Endothelial cell of hepatic sinusoid (primary cell): Measurements from ENCODE around the gene ALDH3B1.
"Not testable (repeated sequence)": the region's sequence is repeated elsewhere in the genome, so short reads cannot be mapped to it uniquely, and the experiment has no call there.

Experiments
- in situ Hi-C: cut with HindIII; loops from 2 replicates; pipeline ENCODE4 v1.10.0; 2017; ENCODE audit warnings: low sequenced_read_pairs

Gene ALDH3B1, protein sequence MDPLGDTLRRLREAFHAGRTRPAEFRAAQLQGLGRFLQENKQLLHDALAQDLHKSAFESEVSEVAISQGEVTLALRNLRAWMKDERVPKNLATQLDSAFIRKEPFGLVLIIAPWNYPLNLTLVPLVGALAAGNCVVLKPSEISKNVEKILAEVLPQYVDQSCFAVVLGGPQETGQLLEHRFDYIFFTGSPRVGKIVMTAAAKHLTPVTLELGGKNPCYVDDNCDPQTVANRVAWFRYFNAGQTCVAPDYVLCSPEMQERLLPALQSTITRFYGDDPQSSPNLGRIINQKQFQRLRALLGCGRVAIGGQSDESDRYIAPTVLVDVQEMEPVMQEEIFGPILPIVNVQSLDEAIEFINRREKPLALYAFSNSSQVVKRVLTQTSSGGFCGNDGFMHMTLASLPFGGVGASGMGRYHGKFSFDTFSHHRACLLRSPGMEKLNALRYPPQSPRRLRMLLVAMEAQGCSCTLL

DNA sequence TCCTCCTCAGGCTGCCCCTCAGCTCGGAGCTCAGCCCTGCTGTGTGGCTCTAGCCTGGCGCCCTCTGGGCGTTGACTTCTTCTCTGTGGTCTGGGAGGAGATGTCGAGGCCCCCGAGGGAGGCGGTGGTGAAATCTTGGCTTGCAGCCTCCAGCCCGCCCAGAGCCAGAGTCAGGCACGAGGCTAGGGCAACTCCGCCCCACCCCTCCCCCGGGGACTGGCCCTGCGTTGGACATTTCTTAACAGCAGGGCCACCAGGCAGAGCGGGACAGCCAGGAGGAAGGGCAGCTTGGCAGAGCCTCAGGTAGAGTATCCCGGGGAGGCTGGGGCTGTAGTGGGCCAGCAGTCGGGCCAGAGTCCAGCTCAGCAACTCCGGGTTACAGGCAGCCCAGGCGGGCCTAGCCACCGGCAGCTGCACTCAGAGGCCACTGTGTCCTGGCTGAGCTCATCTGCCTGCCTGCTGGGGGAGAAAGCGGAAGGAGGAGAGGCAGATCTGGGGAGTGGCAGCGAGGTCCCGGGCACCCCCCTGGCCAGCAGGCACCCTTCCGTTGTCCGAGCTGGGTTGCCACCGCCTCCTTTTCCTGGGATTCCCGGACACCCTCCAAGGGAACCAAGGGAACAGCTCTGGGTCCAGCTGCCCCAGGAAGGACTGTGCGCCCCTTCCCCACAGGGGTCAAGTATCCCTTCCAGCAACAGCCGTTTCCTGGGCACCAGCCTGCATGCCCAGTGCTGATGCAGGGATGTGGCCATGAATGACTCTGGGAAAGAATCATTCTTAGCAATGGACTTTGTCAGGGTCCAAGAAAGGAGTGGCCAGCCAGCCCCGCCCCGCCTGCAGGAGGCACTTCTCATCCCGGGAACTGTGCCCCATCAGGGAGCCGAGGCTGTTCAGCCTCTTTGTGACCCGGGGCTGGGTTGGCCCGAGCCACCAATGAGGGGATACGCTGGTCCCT, at the start of gene ALDH3B1:
Gene ALDH3B1, plus strand, starts transcription at position 238 of the 952 bp plus-strand sequence. CDS start 4,971 bp downstream, outside the sequence.
- in situ Hi-C loops = no loop called here

- in situ Hi-C loops = not testable (repeated sequence)
Measured at GRCh38 chr11:67963217-67963616, 46.9 kb upstream of the ALDH3B1 start.

GRCh38 chr11:67963879-67964278, 46.2 kb upstream of the ALDH3B1 start:
- in situ Hi-C loops = not testable (repeated sequence)

- in situ Hi-C loops = not testable (repeated sequence)
Measured at GRCh38 chr11:67964746-67965145, 45.4 kb upstream of the ALDH3B1 start.

DNA sequence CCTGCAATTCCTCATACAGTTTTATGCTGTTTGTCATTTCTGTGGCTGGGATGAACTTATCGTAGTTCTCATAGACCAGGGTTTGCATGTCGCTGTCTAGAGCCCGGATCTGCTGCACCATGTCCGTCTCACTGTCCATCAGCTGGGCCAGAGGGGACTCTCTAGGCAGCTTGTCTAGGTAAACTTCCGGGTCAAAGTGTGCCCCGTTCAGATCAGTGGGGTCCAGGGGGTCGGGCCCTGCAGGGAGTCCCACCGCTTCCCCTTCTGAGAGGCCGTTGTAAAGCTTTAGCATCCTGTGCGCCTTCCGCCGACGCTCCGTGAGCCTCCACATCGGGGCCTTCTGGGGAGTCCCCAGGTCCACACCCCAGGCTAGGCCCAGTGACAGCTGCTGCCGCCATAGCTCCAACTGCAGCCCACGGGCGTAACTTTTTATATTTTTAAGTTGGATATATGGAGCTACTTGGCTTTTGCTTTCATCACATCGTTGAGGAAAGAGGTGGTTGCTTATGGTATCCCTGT, 44.2 kb upstream of the ALDH3B1 start:
- in situ Hi-C loops = not testable (repeated sequence)

GRCh38 chr11:67974746-67975145, 35.4 kb upstream of the ALDH3B1 start:
- in situ Hi-C loops = not testable (repeated sequence)

- in situ Hi-C loops = not testable (repeated sequence)
Measured at GRCh38 chr11:67978766-67979418, 31.2 kb upstream of the ALDH3B1 start.

- in situ Hi-C loops = not testable (repeated sequence)
Measured at GRCh38 chr11:67981226-67981625, 28.9 kb upstream of the ALDH3B1 start.

DNA sequence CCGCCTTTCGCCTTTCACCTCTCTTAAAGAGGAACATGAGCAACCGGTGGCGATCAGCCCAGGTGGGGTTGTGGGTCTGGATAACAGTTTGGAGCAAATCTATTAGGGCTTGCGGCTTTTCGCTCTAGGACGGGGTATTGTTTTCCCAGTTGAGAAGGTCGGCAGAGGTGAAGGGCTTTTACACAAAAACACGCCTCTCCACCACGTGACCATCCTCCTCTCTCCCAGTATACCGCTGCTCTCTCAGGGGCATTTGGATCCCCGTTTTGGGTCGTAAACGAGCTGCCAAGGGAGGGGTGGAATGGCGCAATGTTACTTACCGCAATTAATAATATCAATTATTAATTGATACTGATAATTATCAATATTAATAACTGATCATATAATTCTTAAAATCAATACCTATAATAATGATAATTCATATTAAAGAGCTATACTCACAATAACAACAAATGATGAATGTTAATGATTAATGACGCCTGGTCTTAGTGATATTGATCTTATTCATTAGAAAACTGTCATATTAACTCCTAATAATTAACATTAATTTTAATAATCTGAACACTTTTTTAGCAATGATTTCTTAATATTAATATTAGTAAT, 27.8 kb upstream of the ALDH3B1 start:
- in situ Hi-C loops = not testable (repeated sequence)

DNA sequence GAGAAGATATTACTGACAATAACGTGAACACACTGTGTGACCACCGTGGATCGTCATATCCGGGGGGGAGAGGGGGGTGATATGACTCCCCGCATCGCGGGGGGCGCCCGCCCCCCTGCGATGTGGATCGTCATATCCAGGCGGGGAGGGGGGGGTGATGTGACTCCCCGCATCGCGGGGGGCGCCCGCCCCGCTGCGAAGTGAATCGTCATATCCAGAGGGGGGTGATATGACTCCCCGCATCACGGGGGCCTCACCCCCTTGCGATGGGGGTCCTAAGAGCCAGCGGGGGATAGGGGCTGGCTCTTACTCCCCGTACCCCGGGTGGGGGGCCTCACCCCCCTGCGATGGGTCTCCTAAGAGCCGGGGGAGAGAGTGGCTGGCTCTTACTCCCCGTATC, 26.2 kb upstream of the ALDH3B1 start:
- in situ Hi-C loops = no loop called here

- in situ Hi-C loops = not testable (repeated sequence)
Measured at GRCh38 chr11:67985302-67985701, 24.8 kb upstream of the ALDH3B1 start.

DNA sequence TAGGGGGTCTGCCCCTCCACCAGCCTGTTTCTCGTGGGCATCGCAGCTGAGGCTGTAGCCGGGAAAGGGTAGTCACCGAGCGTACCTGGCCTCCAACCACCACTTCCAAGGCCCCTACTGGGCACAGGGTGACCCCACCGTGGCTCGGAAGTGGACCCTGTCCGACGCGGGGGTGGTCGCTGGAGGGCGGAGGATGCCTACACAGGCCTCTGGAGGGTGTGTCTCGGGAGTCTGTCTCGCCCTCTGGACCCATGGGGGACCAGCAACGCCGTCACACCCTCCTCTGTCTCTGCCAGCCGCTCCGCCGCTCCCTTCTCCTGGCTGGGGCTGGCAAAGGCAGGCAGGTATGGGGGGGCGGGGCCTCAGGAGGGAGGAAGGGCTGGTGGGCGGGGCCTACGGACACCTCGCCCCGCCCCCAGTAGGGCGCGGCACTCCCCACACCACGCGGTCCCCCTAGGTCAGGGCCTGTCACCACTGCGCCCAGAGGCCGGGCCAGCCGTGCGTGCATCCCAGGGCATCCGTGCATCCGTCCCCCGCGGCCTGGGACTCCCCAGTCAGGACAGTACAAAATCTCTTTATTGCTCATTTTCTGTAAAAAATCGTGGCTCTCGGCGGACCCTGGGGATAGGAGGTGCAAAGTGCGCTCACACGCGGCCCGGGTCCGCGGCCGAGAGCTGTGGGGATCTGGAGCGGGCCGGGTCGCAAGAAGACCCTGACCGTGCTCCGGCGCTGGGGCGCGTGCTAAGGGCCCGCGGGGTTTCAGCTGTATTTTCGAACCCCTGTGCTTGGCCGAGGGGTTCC, 19.4 kb upstream of the ALDH3B1 start:
- in situ Hi-C loops = not testable (repeated sequence)

DNA sequence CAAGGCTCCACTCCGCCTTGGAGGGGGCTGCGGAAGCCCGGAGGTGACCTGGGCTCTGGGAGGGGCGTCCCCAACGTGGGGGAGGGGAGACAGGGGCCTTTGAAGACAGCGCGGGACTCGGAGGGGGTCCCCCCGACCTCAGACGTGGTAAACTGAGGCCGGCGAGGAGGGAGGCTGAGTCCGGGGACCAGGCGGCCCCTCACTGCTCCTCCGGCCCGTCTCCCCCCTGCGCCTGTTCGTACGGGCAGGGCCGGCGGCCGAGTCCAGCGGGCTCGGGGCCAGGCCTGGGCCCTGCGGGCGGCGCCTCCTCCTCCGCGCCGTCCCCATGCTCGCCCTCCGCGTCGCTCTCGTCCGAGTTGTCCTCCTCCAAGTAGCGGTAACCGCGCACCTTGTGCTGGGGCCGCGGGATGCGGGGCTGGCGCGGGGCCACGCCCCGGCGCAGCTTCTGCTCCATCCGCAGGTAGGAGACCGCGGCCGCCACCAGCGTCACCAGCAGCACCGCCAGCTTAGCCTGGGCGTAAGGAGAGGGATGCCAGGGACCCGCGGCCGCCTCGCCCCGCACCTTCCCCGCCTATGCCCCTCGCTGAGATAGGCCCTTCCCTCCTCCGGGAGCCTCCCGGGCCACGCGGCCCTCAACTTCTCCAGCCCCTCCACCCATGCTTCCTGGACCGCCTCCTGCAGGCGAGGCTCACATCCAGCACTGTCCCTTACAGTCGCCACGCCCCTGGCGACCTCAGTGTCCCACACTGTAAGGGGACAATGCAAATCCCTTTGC, 18.6 kb upstream of the ALDH3B1 start:
- in situ Hi-C loops = not testable (repeated sequence)

DNA sequence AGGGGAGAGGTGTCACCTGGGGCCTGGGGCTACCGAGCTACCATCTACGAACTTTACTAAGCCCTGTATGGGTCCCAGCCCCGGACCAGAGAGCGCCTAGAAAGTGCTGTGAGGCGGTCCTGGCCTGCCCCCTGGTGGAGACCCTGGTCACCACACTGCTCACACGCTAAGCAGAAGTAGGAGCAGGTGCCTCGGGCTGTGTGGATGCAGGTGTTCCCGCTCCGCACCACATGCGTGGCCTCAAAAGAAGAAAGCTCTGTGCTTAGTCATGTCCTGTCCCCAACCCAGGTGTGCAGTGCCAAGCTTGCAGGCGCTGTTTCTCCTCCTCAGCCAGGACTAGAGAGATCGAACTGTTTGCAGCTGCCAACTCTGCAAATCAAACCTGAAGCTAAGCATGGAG, 16.3 kb upstream of the ALDH3B1 start:
- in situ Hi-C loops = not testable (repeated sequence)

DNA sequence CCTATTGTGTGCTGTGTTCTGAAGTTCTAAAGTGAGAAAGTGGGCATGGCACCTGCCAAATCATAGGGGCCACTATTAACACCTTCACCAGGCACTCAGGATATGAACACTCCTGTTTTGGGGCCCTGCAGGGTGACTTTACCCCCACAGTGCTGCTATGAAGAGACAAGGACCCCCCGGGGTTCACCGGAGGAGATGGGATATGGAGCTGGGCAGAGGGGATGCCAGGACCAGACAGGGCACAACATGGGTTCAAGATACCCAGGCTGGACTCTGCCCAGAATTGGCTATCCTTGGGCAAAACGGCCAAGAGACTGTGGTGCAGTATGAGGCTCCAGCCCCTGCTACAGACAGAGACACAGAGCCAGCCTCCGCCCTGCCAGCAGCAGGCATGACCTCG, 15.7 kb upstream of the ALDH3B1 start:
- in situ Hi-C loops = not testable (repeated sequence)

DNA sequence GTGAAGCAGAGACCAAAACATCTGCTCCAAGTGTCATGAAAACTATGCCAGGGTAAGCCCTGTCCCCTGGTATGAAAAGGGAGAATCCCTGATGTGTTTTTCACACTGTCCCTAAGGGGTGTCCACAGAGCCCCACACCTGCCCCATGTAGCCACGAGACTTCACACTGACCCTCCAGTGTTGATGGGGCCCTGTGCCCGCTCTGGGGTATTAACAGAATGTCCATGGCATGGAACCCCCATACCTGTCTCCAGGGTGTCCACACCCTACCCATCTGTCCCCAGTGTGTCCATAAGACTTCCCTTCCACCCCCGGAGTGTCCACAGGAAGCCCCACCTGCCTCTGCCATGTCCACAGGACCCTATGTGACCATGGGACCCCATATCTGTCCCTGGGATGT, 15.0 kb upstream of the ALDH3B1 start:
- in situ Hi-C loops = not testable (repeated sequence)

- in situ Hi-C loops = not testable (repeated sequence)
Measured at GRCh38 chr11:67995579-67995978, 14.5 kb upstream of the ALDH3B1 start.

GRCh38 chr11:67996051-67996450, 14.1 kb upstream of the ALDH3B1 start:
- in situ Hi-C loops = no loop called here
